Neural cell (in vitro differentiated cells): ENCODE measurements around the gene GALNT10. TPM values are rescaled to one million over a fixed set of nuclear protein-coding genes. Genes with fewer than 3 reads are reported as not detected.

ENCODE experiments used
- H2AFZ ChIP-seq: fragments of 200-600, 300-800 bp; sonication (generic), shearing (Covaris generic); 2 replicates; pipeline ENCODE4 v1.6.0; 2014; ENCODE audit warnings: low read depth, mild to moderate bottlenecking, antibody characterized with exemption, low read length, moderate library complexity
- H3F3A ChIP-seq: fragments of 200-600 bp; shearing (Covaris generic); 2 replicates; pipeline ENCODE4 v1.6.1; 2016; ENCODE audit warnings: mild to moderate bottlenecking, moderate library complexity, mixed read lengths, antibody characterized with exemption, low read length; ENCODE audit not compliant: insufficient read depth, poor library complexity, severe bottlenecking
- H3K27ac ChIP-seq: fragments of 200-600, 300-800 bp; sonication (generic), shearing (Covaris generic); 2 replicates; pipeline ENCODE4 v1.5.1; 2014; ENCODE audit warnings: mild to moderate bottlenecking, low read length, moderate library complexity
- H3K27me3 ChIP-seq: fragments of 300-800, 200-600 bp; sonication (generic), shearing (Covaris generic); 2 replicates; pipeline ENCODE4 v1.6.0; 2014; ENCODE audit warnings: mild to moderate bottlenecking, low read depth, low read length, moderate library complexity; ENCODE audit not compliant: insufficient read depth
- H3K36me3 ChIP-seq: fragments of 300-800, 200-600 bp; sonication (generic), shearing (Covaris generic); 2 replicates; pipeline ENCODE4 v1.5.1; 2014; ENCODE audit warnings: mild to moderate bottlenecking, antibody characterized with exemption, low read length, moderate library complexity; ENCODE audit not compliant: insufficient read depth
- H3K4me2 ChIP-seq: fragments of 300-800, 200-600 bp; sonication (generic), shearing (Covaris generic); 2 replicates; pipeline ENCODE4 v1.6.0; 2014; ENCODE audit warnings: mild to moderate bottlenecking, low read length
- H3K4me3 ChIP-seq: fragments of 300-800, 200-600 bp; sonication (generic), shearing (Covaris generic); 2 replicates; pipeline ENCODE4 v1.5.1; 2014; ENCODE audit warnings: mild to moderate bottlenecking, low read length, moderate library complexity
- H3K79me2 ChIP-seq: fragments of 200-600 bp; shearing (Covaris generic); replicated peaks from 2 replicates; pipeline ENCODE4 v1.6.0; 2014; ENCODE audit warnings: mild to moderate bottlenecking, low read length, moderate library complexity; ENCODE audit not compliant: insufficient read depth
- H3K9ac ChIP-seq: fragments of 300-800, 200-600 bp; sonication (generic), shearing (Covaris generic); 2 replicates; pipeline ENCODE4 v1.6.1; 2016; ENCODE audit warnings: mild to moderate bottlenecking, low read length, mixed read lengths
- H3K9me2 ChIP-seq: fragments of 200-600 bp; shearing (Covaris generic); 2 replicates; pipeline ENCODE4 v1.6.1; 2016; ENCODE audit warnings: mild to moderate bottlenecking, low read length, mixed read lengths; ENCODE audit not compliant: insufficient read depth
- H3K9me3 ChIP-seq: fragments of 200-600, 300-800 bp; sonication (generic), shearing (Covaris generic); 2 replicates; pipeline ENCODE4 v1.6.1; 2016; ENCODE audit warnings: mild to moderate bottlenecking, mixed run types, low read length, moderate library complexity, mixed read lengths
- H4K20me1 ChIP-seq: fragments of 200-600 bp; shearing (Covaris generic); 2 replicates; pipeline ENCODE4 v1.6.1; 2016; ENCODE audit warnings: mild to moderate bottlenecking, mixed run types; ENCODE audit not compliant: insufficient read depth
- EP300 ChIP-seq: fragments of 450-650 bp; conservative IDR thresholded peaks from 2 replicates; pipeline ENCODE4 v1.6.1; 2014; ENCODE audit warnings: antibody characterized with exemption, mild to moderate bottlenecking, moderate library complexity; ENCODE audit not compliant: poor library complexity, severe bottlenecking
- EZH2 ChIP-seq: fragments of 200-600, 300-800 bp; shearing (Covaris generic), sonication (generic); IDR thresholded peaks from 2 replicates; pipeline ENCODE4 v1.6.1; 2014; ENCODE audit warnings: antibody characterized with exemption, low read length, borderline replicate concordance, mild to moderate bottlenecking; ENCODE audit not compliant: insufficient read depth, poor library complexity, severe bottlenecking
- MXI1 ChIP-seq: fragments of 450-650 bp; conservative IDR thresholded peaks from 2 replicates; pipeline ENCODE4 v1.6.1; 2014; ENCODE audit warnings: antibody characterized with exemption, mild to moderate bottlenecking; ENCODE audit not compliant: poor library complexity, severe bottlenecking
- POLR2AphosphoS5 ChIP-seq: IDR thresholded peaks from 2 replicates; pipeline ENCODE4 v1.6.1; 2012
- RAD21 ChIP-seq: fragments of 450-650 bp; conservative IDR thresholded peaks from 2 replicates; pipeline ENCODE4 v1.6.1; 2014; ENCODE audit warnings: antibody characterized with exemption, mild to moderate bottlenecking, moderate library complexity
- SMC3 ChIP-seq: fragments of 450-650 bp; conservative IDR thresholded peaks from 2 replicates; pipeline ENCODE4 v1.6.1; 2014; ENCODE audit warnings: antibody characterized with exemption, mild to moderate bottlenecking, moderate library complexity; ENCODE audit not compliant: poor library complexity
- TAF1 ChIP-seq: IDR thresholded peaks from 2 replicates; pipeline ENCODE4 v1.6.1; 2012; ENCODE audit warnings: low read depth
- polyA plus RNA-seq: library from polyadenylated mRNA; depleted of rRNA; stranded (reverse); fragments of >200 nt; gene quantifications from 2 replicates; pipeline ENCODE4 v1.2.3, GENCODE V29; 2014
- TF ChIP-seq, protein P1 (sequence below): fragments of 450-650 bp; IDR thresholded peaks from 2 replicates; pipeline ENCODE4 v1.5.1; 2014; ENCODE audit warnings: antibody characterized with exemption, mild to moderate bottlenecking, moderate library complexity; ENCODE audit not compliant: poor library complexity, severe bottlenecking
- TF ChIP-seq, protein P2 (sequence below): IDR thresholded peaks from 2 replicates; pipeline ENCODE4 v1.6.1; 2012; ENCODE audit warnings: borderline replicate concordance

Gene GALNT10
- polyA plus RNA-seq, 1 donor from 2014 or later: 3.1 TPM

DNA sequence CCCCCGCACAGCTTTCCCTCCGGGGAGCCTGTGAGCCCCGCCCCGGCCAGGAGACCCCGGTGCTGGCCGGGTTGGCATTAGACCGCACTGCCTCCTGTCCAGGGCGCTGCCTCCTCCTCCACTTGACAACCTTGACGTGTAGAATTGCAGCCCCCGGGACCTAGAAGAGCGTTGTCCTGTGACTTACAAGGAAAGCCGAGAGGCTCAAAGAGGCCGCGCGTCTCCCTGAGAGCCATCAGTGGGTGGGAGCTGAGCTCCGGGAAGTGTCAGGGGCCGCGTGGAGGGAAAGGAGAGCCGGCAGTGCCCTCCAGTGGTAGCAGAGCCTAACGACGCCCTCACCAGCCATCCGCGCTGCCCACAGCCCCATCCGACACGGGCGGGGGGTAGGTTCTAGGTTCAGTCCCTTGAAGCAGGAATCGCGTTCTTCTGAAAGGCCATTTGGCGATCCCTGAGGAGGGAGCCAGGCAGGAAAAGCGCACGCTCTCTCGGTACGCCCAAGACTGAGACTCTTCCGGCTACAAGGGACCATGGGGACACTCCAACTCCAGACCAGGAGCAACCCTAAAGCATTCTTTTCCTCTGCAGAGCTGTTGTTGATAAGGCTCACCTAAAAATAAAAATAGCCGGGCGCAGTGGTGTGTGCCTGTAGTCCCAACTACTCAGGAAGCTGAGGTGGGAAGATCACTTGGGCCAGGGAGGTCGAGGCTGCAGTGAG, 214.7 kb downstream of the GALNT10 start:
- Histone ChIP-seq H4K20me1 (no peaks in the 10 kb centered on the region), H3K4me2 (no peak overlapping the region), H3K27ac (no peak overlapping the region), H3F3A (no peaks in the 10 kb centered on the region), H3K9me2 (no peaks in the 10 kb centered on the region), H3K4me3 (peak overlapping the region; percentile 59), H3K9ac (peak overlapping the region; percentile 39), H3K27me3 (no peaks in the 10 kb centered on the region), H3K9me3 (no peaks in the 10 kb centered on the region), H3K36me3 (no peaks in the 10 kb centered on the region), H2AFZ (no peak overlapping the region), H3K79me2 (no peaks in the 10 kb centered on the region)
- TF ChIP-seq, protein P1, sequence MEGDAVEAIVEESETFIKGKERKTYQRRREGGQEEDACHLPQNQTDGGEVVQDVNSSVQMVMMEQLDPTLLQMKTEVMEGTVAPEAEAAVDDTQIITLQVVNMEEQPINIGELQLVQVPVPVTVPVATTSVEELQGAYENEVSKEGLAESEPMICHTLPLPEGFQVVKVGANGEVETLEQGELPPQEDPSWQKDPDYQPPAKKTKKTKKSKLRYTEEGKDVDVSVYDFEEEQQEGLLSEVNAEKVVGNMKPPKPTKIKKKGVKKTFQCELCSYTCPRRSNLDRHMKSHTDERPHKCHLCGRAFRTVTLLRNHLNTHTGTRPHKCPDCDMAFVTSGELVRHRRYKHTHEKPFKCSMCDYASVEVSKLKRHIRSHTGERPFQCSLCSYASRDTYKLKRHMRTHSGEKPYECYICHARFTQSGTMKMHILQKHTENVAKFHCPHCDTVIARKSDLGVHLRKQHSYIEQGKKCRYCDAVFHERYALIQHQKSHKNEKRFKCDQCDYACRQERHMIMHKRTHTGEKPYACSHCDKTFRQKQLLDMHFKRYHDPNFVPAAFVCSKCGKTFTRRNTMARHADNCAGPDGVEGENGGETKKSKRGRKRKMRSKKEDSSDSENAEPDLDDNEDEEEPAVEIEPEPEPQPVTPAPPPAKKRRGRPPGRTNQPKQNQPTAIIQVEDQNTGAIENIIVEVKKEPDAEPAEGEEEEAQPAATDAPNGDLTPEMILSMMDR: peak; percentile 98
- TF ChIP-seq POLR2AphosphoS5 (no peak), MXI1 (no peak), SMC3 (peak; percentile 98), EP300 (no peak), RAD21 (peak; percentile 99)

DNA sequence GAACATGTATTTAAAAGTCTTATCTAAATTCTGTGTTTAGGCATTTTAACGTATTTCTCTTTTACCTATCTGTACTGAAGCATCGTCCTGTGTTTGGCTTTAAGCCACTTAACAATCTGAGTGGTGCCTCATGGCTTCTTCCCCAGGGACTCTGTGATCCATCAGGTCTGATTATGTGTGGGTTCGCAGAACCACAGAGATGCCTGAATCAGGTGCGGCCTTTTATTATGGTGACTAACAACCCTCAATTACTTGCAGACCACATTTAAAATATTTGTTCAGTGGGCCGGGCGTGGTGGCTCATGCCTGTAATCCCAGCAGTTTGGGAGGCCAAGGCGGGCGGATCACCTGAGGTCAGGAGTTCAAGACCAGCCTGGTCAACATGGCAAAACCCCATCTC, 215.7 kb downstream of the GALNT10 start:
- no peaks in the 10 kb centered on the region for H3K9me3 ChIP-seq
- H3K9me2 ChIP-seq: no peaks in the 10 kb centered on the region
- no peaks in the 10 kb centered on the region for H4K20me1 ChIP-seq
- H3K4me3 ChIP-seq: no peak overlapping the region
- H3K9ac ChIP-seq: no peak overlapping the region
- no peak overlapping the region for H3K27ac ChIP-seq
- no peak for TF ChIP-seq EZH2
- no peak for TF ChIP-seq SMC3
- no peak for TF ChIP-seq RAD21
- TF ChIP-seq, protein P1: no peak
- no peak for TF ChIP-seq MXI1
- H3K79me2 ChIP-seq: no peaks in the 10 kb centered on the region
- no peaks in the 10 kb centered on the region for H3K27me3 ChIP-seq
- H2AFZ ChIP-seq: no peak overlapping the region
- H3F3A ChIP-seq: no peaks in the 10 kb centered on the region
- H3K4me2 ChIP-seq: no peak overlapping the region
- H3K36me3 ChIP-seq: no peaks in the 10 kb centered on the region

DNA sequence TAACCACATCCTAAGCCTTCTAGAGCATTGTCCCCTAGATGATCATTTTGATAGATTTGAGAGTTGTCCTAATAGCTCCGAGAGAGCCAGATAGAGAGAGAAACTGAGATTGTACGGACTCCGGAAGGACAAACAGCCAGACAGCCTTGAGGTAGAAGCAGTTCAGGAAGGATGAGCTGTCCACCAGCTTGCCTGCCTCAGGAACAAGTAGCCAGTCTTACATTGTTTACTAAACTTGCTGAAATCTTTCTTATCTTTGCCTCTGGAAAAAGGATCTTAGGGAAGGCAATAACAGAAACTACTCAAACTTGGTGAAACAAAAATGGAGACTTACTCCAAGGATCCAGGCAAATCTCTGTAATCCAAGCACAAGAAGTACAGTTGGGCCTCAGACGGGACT, 216.3 kb downstream of the GALNT10 start:
- Histone ChIP-seq H3K4me2 (no peak overlapping the region), H3K27ac (no peak overlapping the region), H3K9me3 (no peaks in the 10 kb centered on the region), H4K20me1 (no peaks in the 10 kb centered on the region), H3K27me3 (no peaks in the 10 kb centered on the region), H3F3A (no peaks in the 10 kb centered on the region), H3K79me2 (no peaks in the 10 kb centered on the region), H3K4me3 (no peak overlapping the region), H3K9me2 (no peaks in the 10 kb centered on the region), H3K9ac (no peak overlapping the region), H2AFZ (no peak overlapping the region), H3K36me3 (no peaks in the 10 kb centered on the region)
- TF ChIP-seq TAF1: no peak
- no peak for TF ChIP-seq EP300
- TF ChIP-seq, protein P2, sequence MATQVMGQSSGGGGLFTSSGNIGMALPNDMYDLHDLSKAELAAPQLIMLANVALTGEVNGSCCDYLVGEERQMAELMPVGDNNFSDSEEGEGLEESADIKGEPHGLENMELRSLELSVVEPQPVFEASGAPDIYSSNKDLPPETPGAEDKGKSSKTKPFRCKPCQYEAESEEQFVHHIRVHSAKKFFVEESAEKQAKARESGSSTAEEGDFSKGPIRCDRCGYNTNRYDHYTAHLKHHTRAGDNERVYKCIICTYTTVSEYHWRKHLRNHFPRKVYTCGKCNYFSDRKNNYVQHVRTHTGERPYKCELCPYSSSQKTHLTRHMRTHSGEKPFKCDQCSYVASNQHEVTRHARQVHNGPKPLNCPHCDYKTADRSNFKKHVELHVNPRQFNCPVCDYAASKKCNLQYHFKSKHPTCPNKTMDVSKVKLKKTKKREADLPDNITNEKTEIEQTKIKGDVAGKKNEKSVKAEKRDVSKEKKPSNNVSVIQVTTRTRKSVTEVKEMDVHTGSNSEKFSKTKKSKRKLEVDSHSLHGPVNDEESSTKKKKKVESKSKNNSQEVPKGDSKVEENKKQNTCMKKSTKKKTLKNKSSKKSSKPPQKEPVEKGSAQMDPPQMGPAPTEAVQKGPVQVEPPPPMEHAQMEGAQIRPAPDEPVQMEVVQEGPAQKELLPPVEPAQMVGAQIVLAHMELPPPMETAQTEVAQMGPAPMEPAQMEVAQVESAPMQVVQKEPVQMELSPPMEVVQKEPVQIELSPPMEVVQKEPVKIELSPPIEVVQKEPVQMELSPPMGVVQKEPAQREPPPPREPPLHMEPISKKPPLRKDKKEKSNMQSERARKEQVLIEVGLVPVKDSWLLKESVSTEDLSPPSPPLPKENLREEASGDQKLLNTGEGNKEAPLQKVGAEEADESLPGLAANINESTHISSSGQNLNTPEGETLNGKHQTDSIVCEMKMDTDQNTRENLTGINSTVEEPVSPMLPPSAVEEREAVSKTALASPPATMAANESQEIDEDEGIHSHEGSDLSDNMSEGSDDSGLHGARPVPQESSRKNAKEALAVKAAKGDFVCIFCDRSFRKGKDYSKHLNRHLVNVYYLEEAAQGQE: no peak
- no peak for TF ChIP-seq RAD21
- no peak for TF ChIP-seq EZH2
- TF ChIP-seq SMC3: no peak
- TF ChIP-seq, protein P1: no peak
